MCF 10A (cell line): ENCODE measurements around the gene NGFR. TPM values are rescaled to one million over a fixed set of nuclear protein-coding genes. Genes with fewer than 3 reads are reported as not detected.
A peak's percentile ranks its signal among the peaks of the same experiment; 100 is the strongest.

Experiments used
- BruUV-seq: library from RNA; stranded (reverse); fragments of 400-500 nt; replicated peaks from 2 replicates; lab custom pipeline; 2021; lab: Mats Ljungman, UMichigan
- CTCF ChIA-PET: fragments of 300-600 bp; sonication (Branson Sonifier 250); formaldehyde crosslinking; extraction: SDS; loops from one replicate; lab custom pipeline; 2021; ENCODE audit warnings: antibody characterized with exemption, inconsistent platforms; lab: Yijun Ruan, JAX
- POLR2A ChIA-PET: fragments of 300-600, 350-650 bp; sonication (Branson Sonifier 250); formaldehyde crosslinking; extraction: SDS; loops from one replicate; lab custom pipeline; 2020; ENCODE audit warnings: antibody characterized with exemption, inconsistent platforms; lab: Yijun Ruan, JAX
- DNase-seq: peaks from one replicate; pipeline ENCODE4 v3.0.0-alpha.2; 2018; ENCODE audit not compliant: unreplicated experiment
- H3K27ac Mint-ChIP-seq: one replicate; pipeline ENCODE4 v1.8.0; 2022; ENCODE audit warnings: mild to moderate bottlenecking, low read depth, mixed read lengths; ENCODE audit not compliant: unreplicated experiment
- H3K27me3 Mint-ChIP-seq: one replicate; pipeline ENCODE4 v1.8.0; 2022; ENCODE audit warnings: mixed read lengths; ENCODE audit not compliant: insufficient read depth, unreplicated experiment
- H3K36me3 Mint-ChIP-seq: one replicate; pipeline ENCODE4 v1.8.0; 2022; ENCODE audit warnings: mild to moderate bottlenecking, moderate library complexity, mixed read lengths; ENCODE audit not compliant: insufficient read depth, unreplicated experiment
- H3K4me1 Mint-ChIP-seq: one replicate; pipeline ENCODE4 v1.8.0; 2022; ENCODE audit warnings: mixed read lengths; ENCODE audit not compliant: insufficient read depth, unreplicated experiment
- H3K4me3 Mint-ChIP-seq: one replicate; pipeline ENCODE4 v1.8.0; 2022; ENCODE audit warnings: mild to moderate bottlenecking, moderate library complexity, mixed read lengths; ENCODE audit not compliant: unreplicated experiment
- H3K9me3 Mint-ChIP-seq: one replicate; pipeline ENCODE4 v1.8.0; 2022; ENCODE audit warnings: mixed read lengths; ENCODE audit not compliant: unreplicated experiment
- intact Hi-C: fragments of 100-400 bp; cut with micrococcal nuclease; formaldehyde crosslinking; loops from 2 replicates; pipeline ENCODE4 v1.14.1; 2022
- total RNA-seq: library from RNA; stranded (reverse); gene quantifications from 2 replicates; pipeline ENCODE4 v1.2.3, GENCODE V29; 2022
- TF ChIP-seq, protein P1 (sequence below): fragments of 200-600 bp; IDR thresholded peaks from one replicate; pipeline ENCODE4 v1.8.0; 2022; ENCODE audit warnings: antibody characterized with exemption, mild to moderate bottlenecking; ENCODE audit not compliant: unreplicated experiment

The NGFR gene
- total RNA-seq, 1 experiment from 2014 or later = 0.26 TPM

GRCh38 chr17:49511810-49512209, 16.7 kb downstream of the NGFR start:
- Mint-ChIP-seq H3K9me3 (no peaks in the 10 kb centered on the region), H3K4me3 (no peak overlapping the region), H3K27me3 (no peaks in the 10 kb centered on the region), H3K27ac (no peak overlapping the region), H3K4me1 (peaks cover 30% of the 10 kb centered on the region), H3K36me3 (no peaks in the 10 kb centered on the region)
- POLR2A ChIA-PET = interaction anchor here (0.6 to 2.0 kb wide), 2 partner anchors 10 to 567 kb away, joined by 4 to 6 read pairs; partner anchors contain the start of gene SNF8
- CTCF ChIA-PET = interaction anchor here (0.6 to 1.2 kb wide), 3 partner anchors 12 to 44 kb away, joined by 3 to 5 read pairs (median 3); no protein-coding TSS in a partner anchor
- BruUV-seq = no TSS peak
- no peak for DNase-seq
- TF ChIP-seq, protein P1, sequence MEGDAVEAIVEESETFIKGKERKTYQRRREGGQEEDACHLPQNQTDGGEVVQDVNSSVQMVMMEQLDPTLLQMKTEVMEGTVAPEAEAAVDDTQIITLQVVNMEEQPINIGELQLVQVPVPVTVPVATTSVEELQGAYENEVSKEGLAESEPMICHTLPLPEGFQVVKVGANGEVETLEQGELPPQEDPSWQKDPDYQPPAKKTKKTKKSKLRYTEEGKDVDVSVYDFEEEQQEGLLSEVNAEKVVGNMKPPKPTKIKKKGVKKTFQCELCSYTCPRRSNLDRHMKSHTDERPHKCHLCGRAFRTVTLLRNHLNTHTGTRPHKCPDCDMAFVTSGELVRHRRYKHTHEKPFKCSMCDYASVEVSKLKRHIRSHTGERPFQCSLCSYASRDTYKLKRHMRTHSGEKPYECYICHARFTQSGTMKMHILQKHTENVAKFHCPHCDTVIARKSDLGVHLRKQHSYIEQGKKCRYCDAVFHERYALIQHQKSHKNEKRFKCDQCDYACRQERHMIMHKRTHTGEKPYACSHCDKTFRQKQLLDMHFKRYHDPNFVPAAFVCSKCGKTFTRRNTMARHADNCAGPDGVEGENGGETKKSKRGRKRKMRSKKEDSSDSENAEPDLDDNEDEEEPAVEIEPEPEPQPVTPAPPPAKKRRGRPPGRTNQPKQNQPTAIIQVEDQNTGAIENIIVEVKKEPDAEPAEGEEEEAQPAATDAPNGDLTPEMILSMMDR = no peak
- intact Hi-C loops = no loop called here

DNA sequence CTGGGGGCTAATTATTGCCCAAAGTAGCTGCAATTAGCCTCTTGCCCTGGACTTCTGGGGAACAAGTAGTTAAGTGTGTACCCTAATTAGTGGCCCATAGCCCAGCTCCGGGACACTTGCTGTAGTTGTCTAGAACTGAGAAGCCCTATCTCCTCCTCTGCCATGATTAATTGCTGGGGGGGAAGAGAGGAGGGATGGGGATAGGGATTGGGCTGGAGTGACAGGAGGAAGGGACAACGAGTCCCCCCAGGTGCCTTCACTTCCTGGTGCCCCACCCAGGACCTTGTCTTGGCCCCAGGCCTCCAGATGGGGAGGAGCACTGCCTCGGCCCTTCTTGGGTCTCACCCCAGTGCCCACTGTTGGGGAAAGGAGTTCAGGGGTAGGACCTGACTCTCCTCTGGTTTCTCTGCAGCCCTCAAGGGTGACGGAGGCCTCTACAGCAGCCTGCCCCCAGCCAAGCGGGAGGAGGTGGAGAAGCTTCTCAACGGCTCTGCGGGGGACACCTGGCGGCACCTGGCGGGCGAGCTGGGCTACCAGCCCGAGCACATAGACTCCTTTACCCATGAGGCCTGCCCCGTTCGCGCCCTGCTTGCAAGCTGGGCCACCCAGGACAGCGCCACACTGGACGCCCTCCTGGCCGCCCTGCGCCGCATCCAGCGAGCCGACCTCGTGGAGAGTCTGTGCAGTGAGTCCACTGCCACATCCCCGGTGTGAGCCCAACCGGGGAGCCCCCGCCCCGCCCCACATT, 17.4 kb downstream of the NGFR start:
- POLR2A ChIA-PET = interaction anchor here (0.6 to 2.0 kb wide), 3 partner anchors 11 to 1460 kb away, joined by 4 to 6 read pairs (median 4); partner anchors contain the start of gene SNF8
- TF ChIP-seq, protein P1 = no peak
- no peak overlapping the region for H3K27ac Mint-ChIP-seq
- H3K9me3 Mint-ChIP-seq = no peaks in the 10 kb centered on the region
- H3K27me3 Mint-ChIP-seq = no peaks in the 10 kb centered on the region
- CTCF ChIA-PET = interaction anchor here (0.6 to 1.1 kb wide), 2 partner anchors 11 to 33 kb away, joined by 3 read pairs; no protein-coding TSS in a partner anchor
- no peak overlapping the region for H3K4me3 Mint-ChIP-seq
- no peaks in the 10 kb centered on the region for H3K36me3 Mint-ChIP-seq
- intact Hi-C loops = no loop called here
- no peak for DNase-seq
- peaks cover 30% of the 10 kb centered on the region for H3K4me1 Mint-ChIP-seq
- BruUV-seq = no TSS peak

GRCh38 chr17:49513044-49513395, 17.9 kb downstream of the NGFR start:
- Mint-ChIP-seq H3K4me3 (no peak overlapping the region), H3K36me3 (no peaks in the 10 kb centered on the region), H3K27me3 (no peaks in the 10 kb centered on the region), H3K4me1 (peaks cover 26% of the 10 kb centered on the region), H3K27ac (no peak overlapping the region), H3K9me3 (no peaks in the 10 kb centered on the region)
- ChIA-PET POLR2A (interaction anchor here (0.6 kb wide), 1 partner anchor 1461 kb away, joined by 4 read pairs; no protein-coding TSS in a partner anchor), CTCF (no interaction called here)
- BruUV-seq = no TSS peak
- TF ChIP-seq, protein P1 = no peak
- intact Hi-C loops = no loop called here
- no peak for DNase-seq

- POLR2A ChIA-PET = interaction anchor here (1.9 kb wide), 1 partner anchor 12 kb away, joined by 6 read pairs; no protein-coding TSS in a partner anchor
- Mint-ChIP-seq H3K27ac (peak overlapping the region; percentile 42), H3K4me3 (no peak overlapping the region), H3K9me3 (no peaks in the 10 kb centered on the region), H3K4me1 (peaks cover 21% of the 10 kb centered on the region), H3K27me3 (no peaks in the 10 kb centered on the region), H3K36me3 (no peaks in the 10 kb centered on the region)
- TF ChIP-seq, protein P1 = no peak
- no TSS peak for BruUV-seq
- no peak for DNase-seq
- CTCF ChIA-PET = interaction anchor here (1.4 to 4.1 kb wide), 2 partner anchors 43 to 79 kb away, joined by 6 to 23 read pairs; no protein-coding TSS in a partner anchor
- intact Hi-C loops = no loop called here
These were observed 18.5 kb downstream of the NGFR start for GRCh38 chr17:49513641-49514040.
